ENCODE measurements around the gene SLC25A47.

- TF ChIP-seq EZH2phosphoT487 (IDR thresholded peaks at IDR 0.05; ENCODE audit: insufficient read depth, low read depth) (no peak), EZH2 (IDR thresholded peaks at IDR 0.05; ENCODE audit: insufficient read depth, poor library complexity, severe bottlenecking) (no peak)
Measured at GRCh38 chr14:100283984-100284881, 38.9 kb upstream of the SLC25A47 start.
